Fibroblast of pulmonary artery (primary cell): ENCODE measurements around the gene RPS19BP1.
A peak's percentile ranks its signal among the peaks of the same experiment; 100 is the strongest.

Experiments
- DNase-seq: peaks from one replicate; pipeline ENCODE4 v3.0.0-alpha.2; 2010; ENCODE audit warnings: low read depth
- H3K4me3 ChIP-seq: replicated peaks from 2 replicates; pipeline ENCODE4 v1.5.1; 2011; ENCODE audit warnings: low read depth, mild to moderate bottlenecking, control low read depth, low read length, moderate library complexity
- CTCF ChIP-seq: IDR thresholded peaks from 2 replicates; pipeline ENCODE4 v1.5.1; 2011; ENCODE audit warnings: mild to moderate bottlenecking, control low read depth, low read length, inconsistent platforms; ENCODE audit errors: missing control alignments

Gene RPS19BP1

DNA sequence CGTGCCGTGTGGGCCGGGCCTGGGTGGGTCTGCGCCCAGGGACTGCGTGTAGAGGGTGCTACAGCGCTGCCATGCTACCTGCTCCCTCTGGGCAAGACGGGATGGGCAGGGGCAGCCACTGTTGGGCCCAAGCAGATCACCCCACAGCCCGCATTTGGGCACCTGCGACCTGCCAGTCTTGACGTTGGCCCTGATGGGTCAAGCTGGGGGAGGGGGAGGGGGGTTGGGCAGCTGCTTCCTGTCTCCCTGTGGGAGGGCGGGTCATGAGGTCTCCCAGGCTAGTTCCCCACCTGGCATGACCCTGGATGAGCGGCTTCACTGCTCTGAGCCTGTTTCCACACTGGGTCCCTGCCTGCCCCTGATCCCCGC, 2.8 kb upstream of the RPS19BP1 start:
- no peak for DNase-seq
- no peak for TF ChIP-seq CTCF
- no peak overlapping the region for H3K4me3 ChIP-seq

DNA sequence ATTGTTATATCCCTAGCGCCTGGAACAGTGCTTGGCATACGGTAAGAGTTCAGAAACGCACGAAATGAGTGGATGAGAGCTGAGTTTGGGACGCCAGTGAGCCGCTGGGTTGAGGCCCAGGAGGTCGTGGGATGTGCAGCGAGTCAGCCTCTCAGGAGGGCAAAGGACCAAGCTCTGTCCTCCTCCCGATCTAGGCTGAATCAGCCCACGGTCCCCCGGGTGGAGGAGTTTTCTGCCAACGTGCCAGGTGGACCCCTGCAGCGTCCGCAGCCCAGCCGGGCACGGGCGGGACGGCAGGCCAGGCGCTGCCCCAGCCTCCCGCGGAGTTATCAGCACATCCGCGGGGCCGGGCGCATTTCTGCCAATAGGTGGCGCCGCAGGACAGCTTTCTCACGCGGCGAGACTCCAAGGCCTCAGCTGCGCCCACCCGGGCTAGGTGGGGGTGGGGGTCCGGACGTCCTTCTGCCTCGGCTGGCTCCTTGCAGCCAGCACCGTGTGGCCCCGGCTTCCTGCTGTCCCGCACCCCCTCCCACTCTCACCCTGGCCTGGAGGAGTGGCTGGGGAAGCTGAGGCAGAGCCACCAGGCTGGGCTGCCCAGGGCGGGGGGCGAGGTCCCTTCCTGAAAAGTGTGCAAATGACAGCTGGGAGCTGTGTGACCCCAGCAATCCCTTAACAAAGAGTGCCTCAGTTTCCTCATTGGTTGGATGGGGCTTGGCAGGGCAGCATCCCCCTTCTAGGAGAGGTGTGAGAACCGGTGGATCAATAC, 2.2 kb upstream of the RPS19BP1 start:
- no peak overlapping the region for H3K4me3 ChIP-seq
- peak; percentile 69 for DNase-seq
- peak; percentile 63 for TF ChIP-seq CTCF

DNA sequence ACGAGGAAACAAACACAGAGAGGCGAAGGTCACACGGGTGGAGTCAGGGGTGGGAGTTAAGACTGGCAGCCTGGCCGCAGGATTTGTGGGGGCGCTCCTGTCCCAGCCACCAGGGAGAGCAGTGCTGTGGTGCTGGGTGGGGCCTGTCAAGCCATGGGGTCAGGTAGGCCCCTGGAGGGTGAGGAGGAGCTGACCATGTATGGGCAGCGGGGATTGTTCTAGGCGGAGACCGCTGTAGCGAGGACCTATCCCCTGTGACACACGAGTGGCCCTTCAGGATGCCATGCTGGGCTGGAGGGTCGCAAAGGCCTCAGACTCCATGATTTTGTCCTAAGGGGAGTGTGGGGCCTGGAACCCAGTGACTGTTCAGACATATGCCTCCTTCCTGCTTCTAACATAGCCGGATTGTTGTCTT, 1.6 kb upstream of the RPS19BP1 start:
- H3K4me3 ChIP-seq, result no peak overlapping the region
- no peak for TF ChIP-seq CTCF
- DNase-seq, result no peak

- peak; percentile 40 for TF ChIP-seq CTCF
- peak overlapping the region; percentile 15 for H3K4me3 ChIP-seq
- peak; percentile 59 for DNase-seq
Measured at GRCh38 chr22:39530692-39531331, 1.7 kb downstream of the RPS19BP1 start.

- DNase-seq, result no peak
- H3K4me3 ChIP-seq, result no peak overlapping the region
- no peak for TF ChIP-seq CTCF
Measured at GRCh38 chr22:39530116-39530515, 2.4 kb downstream of the RPS19BP1 start.

DNA sequence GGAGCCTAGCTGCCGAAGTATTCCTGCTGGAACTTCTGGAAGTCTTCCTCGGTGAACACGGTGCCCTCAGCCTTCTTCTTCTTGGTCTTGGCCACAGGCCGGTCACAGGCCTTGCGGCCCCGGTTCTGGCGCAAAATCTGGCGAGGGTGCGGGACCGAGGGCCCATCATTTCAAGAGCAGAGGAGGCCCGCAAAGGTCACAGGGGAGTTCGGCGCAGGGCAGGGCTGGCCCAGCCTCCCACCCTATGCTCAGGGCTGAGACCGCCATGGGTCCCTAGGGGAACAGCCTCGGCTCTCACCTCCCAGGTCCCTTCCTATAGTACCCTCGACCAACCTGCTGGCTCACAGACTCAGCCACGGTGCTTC, 3.1 kb downstream of the RPS19BP1 start:
- H3K4me3 ChIP-seq, result no peak overlapping the region
- no peak for DNase-seq
- no peak for TF ChIP-seq CTCF
